DMS 273 (cell line): Measurements from ENCODE around the gene RESF1.

Experiments used
- DNase-seq: peaks from one replicate; lab custom pipeline; 2025; ENCODE audit not compliant: unreplicated experiment; lab: John Stamatoyannopoulos, UW

RESF1 gene

GRCh38 chr12:31958569-31959160, 550 bp upstream of the RESF1 start:
- no peak for DNase-seq

- peak; percentile 83 for DNase-seq
Observed at GRCh38 chr12:31959701-31960391, 631 bp downstream of the RESF1 start.

GRCh38 chr12:31961137-31961536, 1.9 kb downstream of the RESF1 start:
- DNase-seq = no peak

GRCh38 chr12:31962076-31962475, 2.9 kb downstream of the RESF1 start:
- DNase-seq = no peak

GRCh38 chr12:31964280-31964679, 5.1 kb downstream of the RESF1 start:
- DNase-seq = no peak

GRCh38 chr12:31965090-31965489, 5.9 kb downstream of the RESF1 start:
- no peak for DNase-seq

- DNase-seq = no peak
Observed at GRCh38 chr12:31966558-31967205, 7.5 kb downstream of the RESF1 start.

- DNase-seq = no peak
Observed at GRCh38 chr12:31967539-31967938, 8.3 kb downstream of the RESF1 start.

GRCh38 chr12:31970199-31970598, 11.0 kb downstream of the RESF1 start:
- no peak for DNase-seq

- DNase-seq = no peak
Observed at GRCh38 chr12:31973818-31974217, 14.6 kb downstream of the RESF1 start.

GRCh38 chr12:31974673-31975072, 15.5 kb downstream of the RESF1 start:
- DNase-seq = no peak

GRCh38 chr12:31984806-31985591, 25.8 kb downstream of the RESF1 start:
- DNase-seq = no peak

- no peak for DNase-seq
Observed at GRCh38 chr12:31985832-31986231, 26.6 kb downstream of the RESF1 start.

GRCh38 chr12:31989571-31990362, 30.6 kb downstream of the RESF1 start:
- DNase-seq = no peak

GRCh38 chr12:31991146-31991545, 31.9 kb downstream of the RESF1 start:
- no peak for DNase-seq

- DNase-seq = no peak
Observed at GRCh38 chr12:31991815-31992214, 32.6 kb downstream of the RESF1 start.

- no peak for DNase-seq
Observed at GRCh38 chr12:31999692-32000091, 40.5 kb downstream of the RESF1 start.

- DNase-seq = no peak
Observed at GRCh38 chr12:32000373-32001005, 41.3 kb downstream of the RESF1 start.

GRCh38 chr12:32002848-32003493, 43.8 kb downstream of the RESF1 start:
- DNase-seq = peak; percentile 16

- no peak for DNase-seq
Observed at GRCh38 chr12:32003654-32004053, 44.4 kb downstream of the RESF1 start.
